ENCODE data around the gene PDE11A.
A peak's percentile ranks its signal among the peaks of the same experiment; 100 is the strongest.

The PDE11A gene

DNA sequence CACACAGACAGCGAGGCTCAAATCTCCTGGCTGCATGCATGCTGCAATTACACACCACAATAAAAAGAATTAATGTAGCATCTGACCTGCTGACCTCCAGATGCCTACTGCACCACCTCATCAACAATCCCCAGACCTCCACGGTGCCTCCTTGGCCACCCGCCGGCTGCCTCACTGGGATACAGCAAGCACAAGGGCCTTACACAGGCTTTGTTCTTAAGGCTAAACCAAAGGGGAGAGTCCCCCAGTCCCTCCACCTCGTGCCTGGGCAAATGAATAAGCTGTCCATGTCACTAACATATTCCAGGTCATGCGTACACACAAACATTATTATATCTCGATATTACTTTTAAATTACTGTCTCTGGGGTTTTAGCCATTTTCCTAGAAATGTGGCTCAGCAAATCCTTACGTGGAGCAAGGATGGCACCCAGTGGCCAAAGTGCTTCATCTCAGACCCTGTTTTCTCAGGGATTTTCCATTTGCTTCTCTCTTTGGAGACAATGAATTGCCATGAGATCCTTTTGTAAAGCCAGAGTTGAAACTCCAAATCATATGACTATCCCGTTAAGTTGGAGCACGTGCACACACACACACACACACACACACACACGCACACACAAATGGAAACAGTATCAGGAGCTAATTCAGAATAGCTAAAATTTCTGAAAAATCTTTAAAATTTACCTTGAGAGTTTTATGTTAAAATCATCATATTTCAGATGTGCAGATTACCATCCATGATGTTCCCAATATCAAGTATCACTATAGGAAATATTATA is 313.8 kb downstream of the PDE11A start:
- DNase-seq (ENCODE audit: low spot score): peak; percentile 41

DNA sequence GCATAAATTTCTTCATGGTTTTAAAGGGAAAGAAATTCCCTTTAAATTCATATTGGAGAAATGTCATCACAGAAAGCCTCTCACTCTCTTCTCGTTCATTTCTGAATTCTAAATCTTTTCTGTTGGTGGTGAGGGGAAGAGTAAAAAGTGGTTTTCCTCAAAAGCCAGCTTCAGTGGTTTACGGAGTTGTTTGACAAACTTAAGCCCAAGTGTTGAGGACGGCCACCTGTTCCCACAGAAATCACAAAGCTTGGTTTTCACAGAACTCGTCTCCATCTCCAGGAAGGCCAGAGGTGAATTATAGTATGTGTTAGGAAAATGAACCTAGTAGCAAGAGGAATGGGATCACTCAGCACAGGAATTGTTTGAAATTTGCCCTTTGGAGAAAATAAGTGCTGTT is 316.2 kb downstream of the PDE11A start:
- no peak for DNase-seq (ENCODE audit: low spot score)

DNA sequence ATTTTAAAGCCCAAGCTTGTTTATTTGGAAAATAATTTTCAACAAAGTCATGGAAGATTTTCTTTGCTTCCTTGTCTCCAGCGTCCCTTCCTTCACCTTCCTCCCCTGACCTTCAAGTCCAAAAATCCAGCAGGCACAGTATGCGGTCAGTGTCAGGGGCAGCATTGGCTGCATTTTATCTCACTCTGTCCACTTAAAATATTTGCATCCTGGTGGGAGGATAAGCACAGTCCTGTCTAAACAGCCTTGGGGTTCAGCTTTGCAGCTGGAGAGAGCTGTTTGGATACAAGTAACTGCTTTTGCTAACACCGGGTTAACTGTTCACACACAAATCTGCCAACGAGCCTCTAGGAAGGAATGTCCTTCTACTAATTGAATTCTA is 318.1 kb downstream of the PDE11A start:
- DNase-seq (ENCODE audit: low spot score): no peak

DNA sequence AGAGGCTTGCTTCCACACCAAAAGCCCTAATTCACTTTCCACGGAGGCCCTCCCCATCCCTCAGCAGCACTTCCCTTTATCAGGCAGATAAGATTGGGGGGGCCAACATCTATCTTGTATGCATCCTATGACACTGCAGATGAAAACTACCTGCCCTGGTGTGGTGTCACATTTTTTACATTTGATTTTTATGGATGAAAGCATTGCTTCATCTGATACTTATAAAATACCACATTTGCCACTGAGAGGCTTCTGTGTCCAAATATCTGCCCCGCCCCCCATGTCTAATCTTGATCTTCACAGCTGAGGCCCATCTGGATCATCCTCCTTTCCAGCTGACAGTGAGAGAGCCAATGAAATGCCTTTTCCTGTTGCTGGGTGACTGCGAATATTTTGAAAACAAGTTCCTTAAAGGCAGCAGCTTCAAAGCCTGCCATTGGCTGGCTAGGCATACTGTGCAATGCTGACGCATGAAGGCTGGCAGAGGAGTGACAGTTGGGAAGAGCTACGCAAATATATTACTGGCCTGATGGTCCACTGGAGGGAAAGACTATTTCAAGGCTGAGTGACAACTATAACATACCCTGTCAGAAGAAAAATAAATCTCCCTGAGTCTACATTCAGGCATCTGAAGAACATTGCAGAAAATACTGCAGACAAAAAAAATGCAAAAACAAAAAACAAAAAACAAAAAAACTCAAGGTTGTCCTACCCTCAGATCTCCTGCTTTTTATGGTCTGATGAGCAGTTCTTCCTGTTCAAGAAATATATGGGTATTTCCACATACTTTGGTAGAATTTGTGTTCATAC is 318.7 kb downstream of the PDE11A start:
- peak; percentile 79 for DNase-seq (ENCODE audit: low spot score)

DNA sequence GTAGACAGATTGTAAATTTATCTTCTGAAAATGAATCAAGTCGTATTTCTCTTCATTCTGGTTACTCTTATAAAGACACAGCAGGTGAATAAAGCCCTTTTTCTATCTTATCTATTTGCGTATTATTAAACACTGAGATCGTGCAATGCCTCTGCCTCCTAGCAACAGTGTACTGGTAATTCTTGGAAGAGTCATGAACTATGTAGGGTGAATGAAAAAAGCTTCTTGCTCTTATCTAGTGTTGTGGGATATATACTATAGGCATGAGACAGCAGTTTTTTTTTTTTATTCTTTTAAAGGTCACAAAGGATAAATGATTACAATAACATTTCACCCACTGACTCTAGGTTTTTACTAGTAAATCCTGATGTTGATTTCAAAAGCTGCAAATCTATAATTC is 324.2 kb downstream of the PDE11A start:
- DNase-seq (ENCODE audit: low spot score): no peak

DNA sequence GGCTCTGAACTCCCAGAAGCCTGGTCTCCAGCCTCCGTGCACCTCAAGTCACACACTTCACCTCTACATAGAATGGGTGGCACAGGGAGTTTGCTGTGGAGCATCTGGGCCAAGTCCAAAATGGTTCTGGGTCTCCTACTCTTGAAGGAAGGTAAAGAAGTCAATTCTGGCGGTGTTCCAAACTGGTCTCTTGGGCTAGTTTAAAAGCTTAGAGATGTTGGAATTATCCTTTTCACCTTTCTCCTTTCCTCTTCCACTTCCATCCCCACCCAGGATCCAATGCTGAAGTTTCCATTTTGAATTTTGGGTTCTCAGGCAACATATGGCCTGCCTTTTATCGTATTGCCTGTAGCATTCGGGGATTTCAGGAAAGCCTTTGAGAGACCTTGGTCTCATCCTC is 325.2 kb downstream of the PDE11A start:
- no peak for DNase-seq (ENCODE audit: low spot score)

DNA sequence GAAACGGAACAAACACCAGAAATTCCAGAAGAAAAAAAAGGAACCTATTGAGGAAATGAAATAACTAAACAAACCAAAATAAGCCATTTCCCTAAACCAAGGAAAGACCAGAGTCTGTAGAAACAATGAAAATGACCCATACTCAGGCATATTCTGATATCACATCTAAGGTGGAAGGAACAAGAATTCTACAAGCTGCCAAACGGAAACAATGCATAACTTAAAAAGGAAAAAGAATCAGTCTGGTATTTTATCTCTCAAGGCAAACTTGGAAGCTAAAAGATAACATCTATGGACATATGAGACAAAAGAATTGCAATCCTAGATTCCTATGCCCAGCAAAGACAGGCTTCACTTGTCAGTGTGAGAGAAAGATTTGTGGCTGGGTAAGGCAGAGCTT is 326.2 kb downstream of the PDE11A start:
- DNase-seq (ENCODE audit: low spot score): no peak

DNA sequence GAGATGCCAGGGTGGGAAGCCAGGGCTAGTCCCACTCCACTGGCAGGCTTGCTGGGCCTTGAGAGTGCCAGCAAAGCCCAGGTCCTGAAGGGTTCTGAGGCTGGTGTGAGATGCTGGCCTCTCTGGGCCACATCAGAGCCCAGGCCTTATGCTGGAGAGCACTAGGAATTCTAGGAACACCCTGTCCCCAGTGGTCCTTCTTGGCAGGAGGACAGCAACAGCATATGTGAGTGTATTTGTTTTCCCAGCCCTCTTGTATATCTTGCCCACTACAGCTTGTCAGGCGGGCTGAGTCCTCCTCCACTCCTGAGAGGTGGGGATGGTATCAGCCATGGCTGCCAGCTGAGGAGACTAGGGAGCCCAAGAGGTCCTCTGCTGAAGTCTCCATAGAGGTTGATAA is 327.0 kb downstream of the PDE11A start:
- DNase-seq (ENCODE audit: low spot score): no peak

DNA sequence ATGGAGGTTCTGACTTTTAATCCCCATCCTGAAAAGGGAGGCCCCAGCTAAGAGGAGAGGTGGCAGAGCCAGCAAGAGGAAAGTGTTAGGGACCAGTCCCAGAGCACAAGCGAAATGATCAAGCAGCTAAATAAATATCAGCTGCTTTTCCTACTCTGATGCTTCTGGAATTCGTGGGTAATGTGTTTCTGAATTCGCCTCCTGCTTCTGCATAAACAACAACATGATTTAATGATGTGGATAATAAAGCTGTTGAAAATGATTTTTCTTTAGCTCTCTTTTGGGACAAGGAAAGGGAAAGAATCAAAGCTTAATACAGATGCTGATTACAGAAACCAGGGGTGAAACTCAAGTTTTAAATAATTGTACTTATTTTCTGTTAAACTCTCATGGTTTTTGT is 329.7 kb downstream of the PDE11A start:
- DNase-seq (ENCODE audit: low spot score): no peak

DNA sequence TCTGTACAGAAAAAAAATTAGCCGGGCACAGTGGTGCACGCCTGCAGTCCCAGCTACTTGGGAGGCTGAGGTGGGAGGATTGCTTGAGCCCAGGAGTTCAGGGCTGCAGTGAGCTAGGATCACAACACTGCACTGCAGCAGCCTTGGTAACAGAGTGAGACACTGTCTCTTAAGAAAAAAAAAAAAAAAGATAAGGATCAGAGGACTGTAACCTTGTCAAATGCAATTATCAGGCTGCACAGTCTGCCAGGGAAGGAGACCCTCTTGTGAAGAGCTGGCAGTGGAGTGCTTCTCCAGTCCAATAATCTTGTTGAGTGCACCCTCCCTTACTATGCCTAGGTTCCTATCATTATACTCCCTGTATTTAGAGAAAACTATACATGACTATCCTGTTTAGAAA is 330.7 kb downstream of the PDE11A start:
- no peak for DNase-seq (ENCODE audit: low spot score)

DNA sequence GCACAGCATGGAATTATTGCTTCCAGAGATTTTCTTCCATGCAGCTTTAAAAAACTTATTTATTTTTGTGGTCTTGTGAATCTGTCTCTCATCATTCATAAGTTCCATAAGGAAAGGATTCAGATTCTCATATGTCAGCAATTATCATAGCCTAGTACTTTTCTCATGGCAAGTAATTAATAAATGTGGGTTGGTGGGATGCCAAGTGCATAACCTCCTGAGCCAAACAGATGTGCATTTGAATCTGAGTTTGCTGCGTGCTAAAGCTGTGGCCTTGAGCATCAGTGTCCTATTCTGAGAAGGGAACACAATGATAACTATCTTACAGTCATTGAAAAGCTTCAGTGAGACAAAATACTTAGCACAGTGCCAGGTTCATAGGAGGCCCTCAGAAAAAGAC is 331.9 kb downstream of the PDE11A start:
- DNase-seq (ENCODE audit: low spot score): no peak

DNA sequence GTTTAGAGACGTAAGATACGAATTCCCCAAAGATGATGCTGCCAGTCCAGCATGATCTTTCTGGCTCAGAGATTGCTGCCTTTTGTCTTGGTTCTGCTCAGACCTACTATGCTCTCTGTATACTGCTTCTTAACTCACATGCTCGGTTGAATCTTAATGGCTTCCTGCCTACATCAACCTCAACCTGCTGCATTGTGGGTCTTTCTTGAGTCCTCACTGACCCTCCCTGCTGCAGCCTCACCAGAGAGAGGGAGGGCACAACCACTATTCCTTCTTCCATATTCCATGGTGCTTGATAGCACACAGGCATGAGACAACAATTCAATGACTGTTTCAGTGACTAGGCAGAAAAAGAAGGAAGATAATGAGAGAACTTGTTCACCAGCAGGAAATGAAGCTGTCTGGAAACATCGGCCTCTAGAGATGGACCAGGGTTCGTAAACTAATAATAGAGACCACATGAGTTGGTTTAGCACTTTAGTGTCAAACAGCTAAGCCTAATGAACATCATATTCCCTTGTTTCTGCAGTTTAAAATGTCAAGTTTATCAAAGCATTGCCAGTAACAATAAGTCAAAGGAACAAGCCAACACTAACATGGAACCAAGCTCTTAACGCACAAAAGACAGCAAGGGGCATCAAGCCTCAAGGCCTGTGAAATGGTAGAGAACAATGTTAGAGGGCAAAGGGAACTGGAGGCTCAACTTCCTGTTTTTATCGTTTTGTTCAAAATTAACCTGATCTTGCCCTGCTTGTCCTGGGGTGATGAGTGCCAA is 333.9 kb downstream of the PDE11A start:
- DNase-seq (ENCODE audit: low spot score): no peak

DNA sequence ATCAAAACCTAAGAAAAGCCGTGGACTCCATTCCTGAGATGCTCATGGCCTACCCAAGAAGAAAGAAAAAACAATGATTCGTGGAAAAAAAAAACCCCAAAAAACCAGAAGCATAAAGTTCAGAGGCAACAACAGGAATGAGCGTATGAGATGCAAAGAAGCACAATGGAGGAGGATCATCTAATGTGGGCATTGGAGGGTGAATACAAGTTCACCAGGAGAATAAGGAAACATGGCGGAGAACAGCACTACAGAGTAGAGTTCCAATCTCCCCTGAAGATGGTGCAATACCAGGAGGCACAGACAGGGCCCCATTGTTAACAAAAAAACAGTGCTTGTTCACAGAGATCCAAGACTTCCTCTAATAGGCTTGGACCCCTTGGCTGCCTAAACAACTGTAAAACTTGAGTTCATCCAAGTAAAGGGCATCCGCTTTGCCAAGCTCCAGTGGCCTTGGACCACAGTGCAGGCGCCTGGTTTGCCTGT is 337.2 kb downstream of the PDE11A start:
- DNase-seq (ENCODE audit: low spot score): no peak

DNA sequence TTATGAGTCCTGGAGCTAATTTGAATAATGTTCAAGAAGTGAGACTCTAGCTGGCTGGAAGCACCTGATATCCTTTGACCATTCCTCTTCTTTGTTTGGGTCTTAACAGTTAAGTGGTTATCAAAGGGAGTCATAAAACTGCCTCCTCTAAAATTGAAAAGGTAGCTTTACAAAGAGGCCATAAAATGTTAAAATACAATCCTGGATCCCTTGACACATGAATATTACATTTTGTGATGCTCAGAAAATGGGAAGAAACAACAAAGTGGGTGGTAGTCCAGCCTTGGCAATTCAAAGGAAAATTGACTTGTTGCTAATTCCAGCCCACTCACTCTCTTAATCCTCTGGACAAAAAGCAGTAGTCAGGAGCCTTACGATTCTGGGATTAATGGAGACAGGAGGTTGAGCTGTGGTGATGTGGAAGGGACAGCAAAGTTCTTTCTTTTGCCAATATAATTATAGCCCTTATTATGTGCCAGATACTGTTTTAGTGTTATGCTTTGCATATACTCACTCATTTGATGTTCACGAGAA is 339.2 kb downstream of the PDE11A start:
- DNase-seq (ENCODE audit: low spot score): no peak

DNA sequence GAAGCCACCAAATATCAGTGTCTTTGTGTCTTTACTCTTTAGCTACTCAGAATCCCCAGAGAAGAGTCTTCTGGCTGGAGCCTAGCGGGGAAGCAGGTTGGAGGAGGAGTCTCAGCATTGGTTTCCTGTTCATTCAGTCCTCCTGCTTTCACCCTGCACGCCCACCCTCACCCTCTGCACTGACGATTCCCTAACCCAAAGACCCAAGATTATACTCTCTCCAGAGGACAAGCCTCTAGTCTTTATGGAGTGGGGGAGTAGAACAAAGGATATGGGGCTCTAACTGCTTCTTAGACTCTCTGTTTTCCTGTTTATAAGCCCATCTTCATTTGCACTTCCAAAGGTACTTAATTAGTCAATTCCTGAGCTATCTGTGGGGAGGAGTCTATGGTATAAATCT is 341.2 kb downstream of the PDE11A start:
- DNase-seq (ENCODE audit: low spot score): no peak

DNA sequence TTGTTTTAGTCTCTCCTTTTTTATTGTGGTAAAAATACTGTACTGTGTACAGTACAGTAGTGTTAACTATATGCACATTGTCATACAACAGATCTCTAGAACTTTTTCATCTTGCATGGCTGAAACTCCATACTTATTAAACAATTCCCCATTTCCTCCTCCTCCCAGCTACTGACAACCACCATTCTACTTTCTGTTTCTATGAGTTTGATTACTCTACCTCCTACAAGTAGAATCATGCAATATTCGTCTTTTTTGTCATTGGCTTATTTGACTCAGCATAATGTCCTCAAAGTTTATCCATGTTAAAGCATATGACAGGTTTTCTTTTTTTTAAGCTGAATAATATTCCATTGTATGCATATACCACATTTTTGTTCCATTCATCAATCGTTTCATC is 341.8 kb downstream of the PDE11A start:
- no peak for DNase-seq (ENCODE audit: low spot score)

DNA sequence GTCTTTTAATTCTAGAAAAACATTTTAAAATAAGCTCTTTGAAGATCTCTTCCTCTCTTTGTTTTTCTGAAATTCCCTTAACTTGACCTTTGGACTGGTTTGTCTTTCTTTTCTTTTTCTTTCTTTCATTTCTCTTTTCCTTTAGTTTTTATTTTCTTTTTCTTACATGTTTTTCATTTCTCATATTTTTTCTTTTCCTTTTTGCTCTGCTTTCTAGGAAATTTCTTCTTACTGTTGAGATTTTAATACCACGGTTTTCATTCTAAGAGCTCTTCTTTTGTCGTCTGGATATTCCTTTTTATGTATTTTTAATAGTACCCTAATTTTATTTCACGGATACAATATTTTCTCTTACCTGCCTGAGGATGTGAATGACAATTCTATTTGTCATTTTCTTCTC is 342.2 kb downstream of the PDE11A start:
- DNase-seq (ENCODE audit: low spot score): no peak

DNA sequence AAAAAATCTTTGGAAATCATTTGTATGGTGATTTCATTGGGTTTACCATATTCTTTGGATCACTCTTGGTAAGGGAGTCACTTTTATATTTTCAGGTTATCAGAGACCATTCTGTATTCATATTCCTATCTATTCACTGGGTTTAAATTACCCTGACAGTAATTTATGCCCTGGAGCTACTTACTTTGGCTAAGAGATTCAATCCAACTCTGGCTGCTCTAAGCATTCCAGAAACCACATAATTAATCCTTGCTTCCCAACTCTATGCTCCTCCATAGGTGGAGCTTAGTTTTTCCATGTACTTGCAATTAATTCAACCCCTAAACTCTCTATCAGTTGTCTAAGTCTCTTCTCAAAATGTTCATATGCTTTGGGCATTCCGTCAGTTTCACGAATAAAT is 343.7 kb downstream of the PDE11A start:
- no peak for DNase-seq (ENCODE audit: low spot score)

DNA sequence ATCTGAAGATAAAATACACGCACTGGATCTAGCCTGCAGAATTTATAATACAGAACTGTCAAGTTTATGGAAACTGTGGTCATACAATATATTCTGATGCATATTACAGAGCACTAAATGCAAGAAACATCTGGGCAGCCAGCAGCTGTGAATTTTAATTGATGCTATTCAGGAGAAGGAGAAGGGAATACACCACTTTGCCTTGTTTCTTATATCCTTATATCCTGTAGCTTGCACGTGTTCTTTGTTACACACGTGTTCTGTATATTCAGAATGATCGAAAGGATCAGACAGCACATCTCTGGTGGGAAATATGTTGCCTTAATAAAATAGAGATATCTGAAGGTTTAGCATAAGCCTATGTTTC is 344.2 kb downstream of the PDE11A start:
- DNase-seq (ENCODE audit: low spot score): no peak

DNA sequence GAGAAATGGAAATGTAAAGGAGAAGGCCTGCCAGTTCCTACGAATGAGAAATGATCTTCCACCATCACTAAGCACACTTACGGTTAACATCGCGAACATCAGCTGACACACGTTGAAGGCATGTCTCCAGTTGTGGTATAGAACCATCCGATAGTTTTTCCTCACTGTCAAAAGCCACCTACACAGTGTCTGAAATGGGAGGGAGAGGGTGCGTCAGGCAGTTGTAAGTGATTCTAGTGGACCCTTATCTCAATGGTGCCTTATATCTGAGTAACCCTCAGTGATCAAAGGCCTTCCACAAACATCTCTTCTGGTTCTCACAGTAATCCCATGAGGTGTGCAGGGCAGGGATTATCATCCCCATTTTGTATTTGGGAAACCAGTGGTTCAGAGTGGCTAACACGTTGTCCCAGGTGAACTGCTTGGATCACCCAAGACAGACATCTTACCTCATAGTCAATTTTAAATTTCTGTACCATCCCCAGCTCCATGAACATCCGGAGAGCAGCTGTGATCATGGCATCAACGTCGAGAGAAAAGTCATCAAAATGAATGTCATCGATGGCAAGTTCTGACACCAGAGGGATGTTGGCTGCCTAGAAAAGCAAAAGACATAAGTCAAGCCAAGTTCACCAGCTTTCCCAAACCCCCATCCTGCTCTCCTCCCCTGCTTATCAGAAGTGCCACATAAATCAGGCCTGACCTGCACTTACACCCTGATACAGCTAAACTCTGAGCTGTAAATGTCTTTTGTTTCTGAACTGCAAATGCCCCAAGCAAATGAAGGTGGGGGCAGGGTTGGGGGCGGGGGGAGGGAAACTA is 344.8 kb downstream of the PDE11A start:
- DNase-seq (ENCODE audit: low spot score): no peak

DNA sequence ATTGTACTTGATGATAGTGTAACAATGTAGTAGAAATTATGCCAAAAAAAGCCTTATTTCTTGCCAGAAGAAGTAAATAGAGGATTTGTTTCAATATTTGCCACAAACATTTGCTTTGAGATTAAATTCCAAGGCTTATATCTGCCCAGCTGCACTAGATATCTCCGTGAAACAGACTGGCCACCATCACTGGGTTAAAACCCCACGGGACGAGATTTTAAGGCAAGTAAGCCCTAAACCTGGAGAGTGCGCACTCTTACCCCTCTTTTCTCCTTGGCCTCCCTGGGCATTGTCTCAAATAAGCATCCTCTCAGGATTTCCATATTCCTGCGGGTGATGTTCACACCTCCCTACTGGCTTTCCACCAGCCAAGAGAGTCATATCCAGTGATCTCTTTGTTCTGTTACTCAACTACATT is 345.6 kb downstream of the PDE11A start:
- DNase-seq (ENCODE audit: low spot score): no peak
